HUDEP-2 (cell line): Measurements from ENCODE around the gene TBPL2.
"Not testable (repeated sequence)": the region's sequence is repeated elsewhere in the genome, so short reads cannot be mapped to it uniquely, and the experiment has no call there.

ENCODE experiments used
- DNase-seq, 76 experiments: peaks; one replicate each; lab custom pipeline; 2025; ENCODE audit not compliant: unreplicated experiment in 76 of 76; lab: John Stamatoyannopoulos, UW

The TBPL2 gene

DNA sequence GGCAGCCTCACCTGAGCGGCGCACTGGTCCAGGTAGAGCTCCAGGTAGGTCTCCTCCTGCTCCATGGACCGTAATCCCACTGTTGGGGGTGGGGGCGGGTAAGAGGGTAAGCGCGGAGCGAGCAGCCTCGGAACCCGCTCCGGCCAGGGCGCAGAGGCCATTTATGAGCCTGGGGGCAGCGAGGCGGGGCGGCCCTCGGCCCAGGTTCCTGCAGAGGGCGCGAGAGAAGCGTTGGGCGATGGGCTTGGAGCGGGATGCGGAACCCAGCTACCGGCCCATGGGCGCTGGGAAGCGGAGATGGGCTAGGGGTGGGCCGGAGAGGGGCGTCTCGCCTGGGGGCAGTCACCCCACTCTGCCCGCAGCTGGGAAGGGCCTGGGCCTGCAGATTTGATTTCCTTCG, at the start of gene TBPL2:
Gene TBPL2 (minus strand): TSS at position 232 of the 400 bp plus-strand sequence. CDS start 167 bp downstream, at position 65.
- no peak for DNase-seq

DNA sequence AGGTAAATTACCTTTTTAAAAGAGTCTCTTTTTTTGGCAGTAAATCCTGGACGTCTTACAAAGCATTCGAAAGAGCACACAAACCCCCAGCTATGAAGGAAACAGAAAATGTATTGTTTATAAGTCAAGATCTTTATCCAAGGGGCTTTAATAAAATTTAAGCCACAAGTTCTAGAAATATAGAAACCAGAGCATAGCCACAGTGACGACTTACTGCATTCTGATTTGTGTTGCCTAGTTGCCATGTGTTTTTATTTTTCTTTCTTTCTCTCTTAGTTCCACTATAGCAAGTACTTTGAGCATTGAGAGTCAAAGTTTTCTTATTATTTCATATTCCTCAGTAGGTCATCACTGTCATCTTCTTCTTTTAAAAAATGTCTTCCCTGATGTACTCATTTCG, 47.8 kb upstream of the TBPL2 start:
- DNase-seq: no peak

DNA sequence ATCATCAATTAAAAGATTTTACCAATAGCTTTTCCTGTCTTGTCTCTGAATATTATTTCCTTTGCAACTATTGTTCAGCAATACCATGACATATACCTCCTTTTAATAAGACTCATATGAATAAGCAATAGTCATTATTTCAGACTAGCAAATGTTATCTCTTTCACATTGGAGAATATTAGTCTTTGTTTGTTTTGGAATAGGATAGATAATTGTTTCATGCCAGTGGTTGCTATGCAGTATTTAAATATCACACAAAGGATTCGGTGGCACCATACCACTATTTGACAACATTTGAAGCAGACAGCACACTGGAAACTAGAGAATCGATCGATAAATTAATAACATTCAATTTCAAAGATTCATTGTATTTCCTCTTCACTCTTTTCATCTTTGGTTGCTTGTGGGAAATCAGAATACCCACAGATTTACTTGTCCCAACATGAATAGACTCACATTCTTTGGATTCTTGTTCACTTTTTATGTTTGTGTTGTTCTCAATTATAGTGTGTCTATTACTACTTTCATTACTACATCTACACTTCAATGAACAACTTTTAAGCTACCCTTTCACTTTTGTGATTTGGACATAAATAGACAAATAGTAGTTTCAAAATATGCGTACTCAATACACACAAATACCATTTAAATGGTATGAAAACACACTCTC, 42.7 kb upstream of the TBPL2 start:
- DNase-seq: no peak

DNA sequence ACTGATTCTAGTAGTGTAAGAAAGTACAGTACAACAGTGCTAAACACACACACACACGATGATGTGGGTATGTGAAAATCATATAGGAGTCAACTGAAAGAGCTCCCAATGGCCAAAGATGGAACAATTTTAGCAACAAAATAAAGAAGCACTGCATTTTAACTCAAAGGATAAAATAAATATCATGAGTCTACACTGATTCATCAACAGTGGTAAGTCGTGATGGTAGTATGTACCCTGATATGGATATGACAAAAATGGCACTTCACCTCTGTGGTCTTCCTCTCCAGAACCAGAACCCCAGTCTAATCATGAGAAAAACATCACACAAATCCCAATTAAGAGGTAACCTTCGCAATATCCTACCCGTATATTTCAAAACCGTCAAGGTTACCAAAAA, 41.4 kb upstream of the TBPL2 start:
- no peak for DNase-seq

DNA sequence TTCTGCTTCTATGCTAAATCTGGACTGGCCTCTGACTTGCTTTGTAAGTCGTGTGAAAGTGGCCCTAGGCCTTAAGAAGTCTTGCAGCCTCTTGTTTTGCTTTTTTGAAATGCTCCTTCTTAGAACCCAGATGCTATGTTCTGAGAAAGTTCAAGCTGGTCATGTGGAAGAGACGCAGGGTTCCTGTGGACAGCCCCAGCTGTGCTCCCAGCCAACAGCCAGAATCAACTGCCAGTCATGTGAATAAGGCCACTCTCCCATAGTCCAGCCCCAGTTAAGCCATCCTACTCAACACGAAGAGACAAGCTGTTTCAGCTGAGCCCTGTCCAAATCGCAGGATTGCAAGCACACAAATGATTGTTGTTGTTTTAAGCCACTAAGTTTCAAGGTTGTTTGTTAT, 37.3 kb upstream of the TBPL2 start:
- no peak for DNase-seq

DNA sequence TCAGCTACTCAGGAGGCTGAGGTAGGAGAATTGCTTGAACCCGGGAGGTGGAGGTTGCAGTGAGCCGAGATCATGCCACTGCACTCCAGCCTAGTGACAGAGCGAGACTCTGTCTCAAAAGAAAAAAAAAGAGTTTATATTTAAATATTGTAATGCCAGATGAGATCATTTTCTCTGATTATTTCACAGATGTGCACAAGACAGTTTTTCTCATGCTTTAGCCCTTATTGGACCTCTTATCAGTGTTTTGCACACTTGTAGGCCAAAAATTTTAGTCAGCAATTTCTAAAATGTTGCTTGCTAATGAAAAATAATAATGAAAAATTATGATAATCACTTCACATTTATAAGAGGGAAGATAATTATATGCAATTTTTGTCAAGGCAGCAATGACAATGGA, 36.0 kb upstream of the TBPL2 start:
- DNase-seq: not testable (repeated sequence)

DNA sequence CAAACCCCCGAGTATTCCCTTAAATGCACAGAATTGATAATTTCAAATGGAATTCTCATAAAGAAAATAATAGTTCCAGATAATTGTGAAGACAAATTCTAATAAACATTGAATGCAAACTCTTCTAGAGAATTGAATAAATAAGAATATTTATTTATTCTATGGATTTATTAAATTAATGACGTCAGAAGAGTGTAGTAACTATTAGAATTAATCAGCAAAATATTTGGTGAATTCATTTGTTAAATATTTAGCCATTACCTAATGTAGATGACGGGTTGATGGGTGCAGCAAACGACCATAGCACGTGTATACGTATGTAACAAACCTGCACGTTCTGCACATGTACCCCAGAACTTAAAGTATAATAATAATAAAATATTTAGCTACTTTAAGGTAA, 33.4 kb upstream of the TBPL2 start:
- no peak for DNase-seq

DNA sequence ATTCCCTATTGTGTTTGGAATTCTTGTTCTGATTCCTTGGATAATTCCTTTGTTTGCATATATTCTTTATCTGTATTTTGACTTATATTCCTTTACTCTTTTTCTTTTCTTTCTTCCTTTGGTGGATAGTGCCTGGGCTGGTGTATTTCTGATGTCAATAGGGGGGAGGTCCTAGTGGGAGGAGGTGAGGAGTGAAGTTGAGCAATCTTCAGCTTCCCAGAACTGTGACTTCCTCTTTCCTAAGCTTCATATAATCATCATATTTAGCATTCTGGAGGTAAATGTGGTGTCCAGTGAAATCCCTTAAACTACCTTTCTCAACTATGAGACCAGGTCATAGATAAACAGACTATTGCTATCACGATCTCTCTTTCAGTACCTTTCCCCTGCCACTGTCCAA, 29.6 kb upstream of the TBPL2 start:
- DNase-seq: no peak

DNA sequence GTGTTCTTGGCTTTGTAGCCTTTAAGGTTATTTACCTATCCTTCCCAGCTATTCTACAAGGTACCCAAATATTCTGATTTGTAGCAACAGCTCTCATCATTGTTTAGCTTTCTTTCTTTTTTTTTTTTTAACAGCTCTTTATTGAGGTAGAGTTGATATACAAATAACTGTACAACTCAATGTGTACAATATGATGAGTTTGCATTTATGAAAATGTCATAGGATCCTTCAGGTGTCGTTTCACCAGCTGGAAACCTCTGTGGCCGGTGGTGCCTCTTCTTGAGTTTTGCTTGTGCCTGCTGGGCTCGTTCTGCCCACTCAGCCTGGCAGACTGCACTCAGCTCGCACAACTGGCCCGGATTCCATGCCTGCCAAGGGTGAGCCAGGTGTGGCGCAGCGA, 26.9 kb upstream of the TBPL2 start:
- no peak for DNase-seq

DNA sequence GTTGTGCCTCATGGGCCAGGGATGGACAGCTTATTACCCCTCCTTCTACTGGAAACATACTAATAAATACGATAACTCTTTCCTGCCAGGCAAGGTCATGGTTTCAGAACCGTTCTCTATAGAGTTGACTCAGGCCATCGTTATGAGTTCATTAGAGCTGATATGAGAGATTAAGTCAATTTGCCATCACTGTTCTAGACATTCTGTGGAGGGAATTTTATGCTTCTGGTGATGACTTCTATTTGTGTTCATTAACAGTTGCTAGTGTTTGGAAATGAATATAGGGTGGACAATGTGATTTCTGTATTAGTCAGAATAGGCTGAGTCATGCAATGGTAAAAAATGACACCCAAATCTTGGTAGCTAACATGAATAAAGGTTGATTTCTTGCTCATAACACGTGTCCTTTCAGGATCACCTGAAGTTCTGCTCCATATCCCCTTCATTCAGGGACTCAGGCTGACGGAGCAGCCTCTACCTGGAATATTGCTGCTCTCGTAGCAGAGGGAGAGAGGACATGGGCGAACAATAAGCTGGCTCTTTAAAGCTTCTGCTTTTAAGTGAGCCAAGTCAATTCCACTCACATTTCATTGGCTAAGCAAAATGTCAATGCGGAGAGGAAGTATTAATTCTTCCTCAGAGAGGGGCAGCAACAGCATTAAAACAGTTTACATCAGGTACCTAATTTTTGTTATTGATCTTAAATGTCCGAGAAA, 18.5 kb upstream of the TBPL2 start:
- DNase-seq: no peak

DNA sequence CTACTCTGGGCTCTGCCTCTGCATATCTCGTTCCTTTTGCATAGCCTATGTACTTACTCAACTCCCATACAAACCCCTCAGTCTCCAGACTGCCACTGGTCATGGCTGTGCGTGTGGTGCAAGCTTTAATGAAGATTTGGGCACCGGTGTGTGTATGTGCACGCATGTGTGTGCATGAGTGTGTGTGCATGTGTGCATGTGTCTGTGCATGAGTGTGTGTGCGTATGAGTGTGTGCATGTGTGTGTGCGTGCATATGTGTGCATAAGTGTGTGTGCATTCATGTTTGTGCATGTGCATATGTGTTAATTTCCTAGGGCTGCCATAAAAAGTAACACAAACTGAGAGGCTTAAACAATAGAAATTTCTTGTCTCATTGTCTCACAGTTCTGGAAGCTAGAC, 17.1 kb upstream of the TBPL2 start:
- DNase-seq: no peak

DNA sequence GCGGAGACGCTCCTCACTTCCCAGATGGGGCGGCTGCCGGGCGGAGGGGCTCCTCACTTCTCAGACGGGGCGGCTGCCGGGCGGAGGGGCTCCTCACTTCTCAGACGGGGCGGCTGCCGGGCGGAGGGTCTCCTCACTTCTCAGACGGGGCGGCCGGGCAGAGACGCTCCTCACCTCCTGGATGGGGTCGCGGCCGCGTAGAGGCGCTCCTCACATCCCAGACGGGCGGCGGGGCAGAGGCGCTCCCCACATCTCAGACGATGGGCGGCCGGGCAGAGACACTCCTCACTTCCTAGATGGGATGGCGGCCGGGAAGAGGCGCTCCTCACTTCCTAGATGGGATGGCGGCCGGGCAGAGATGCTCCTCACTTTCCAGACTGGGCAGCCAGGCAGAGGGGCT, 16.0 kb upstream of the TBPL2 start:
- not testable (repeated sequence) for DNase-seq

DNA sequence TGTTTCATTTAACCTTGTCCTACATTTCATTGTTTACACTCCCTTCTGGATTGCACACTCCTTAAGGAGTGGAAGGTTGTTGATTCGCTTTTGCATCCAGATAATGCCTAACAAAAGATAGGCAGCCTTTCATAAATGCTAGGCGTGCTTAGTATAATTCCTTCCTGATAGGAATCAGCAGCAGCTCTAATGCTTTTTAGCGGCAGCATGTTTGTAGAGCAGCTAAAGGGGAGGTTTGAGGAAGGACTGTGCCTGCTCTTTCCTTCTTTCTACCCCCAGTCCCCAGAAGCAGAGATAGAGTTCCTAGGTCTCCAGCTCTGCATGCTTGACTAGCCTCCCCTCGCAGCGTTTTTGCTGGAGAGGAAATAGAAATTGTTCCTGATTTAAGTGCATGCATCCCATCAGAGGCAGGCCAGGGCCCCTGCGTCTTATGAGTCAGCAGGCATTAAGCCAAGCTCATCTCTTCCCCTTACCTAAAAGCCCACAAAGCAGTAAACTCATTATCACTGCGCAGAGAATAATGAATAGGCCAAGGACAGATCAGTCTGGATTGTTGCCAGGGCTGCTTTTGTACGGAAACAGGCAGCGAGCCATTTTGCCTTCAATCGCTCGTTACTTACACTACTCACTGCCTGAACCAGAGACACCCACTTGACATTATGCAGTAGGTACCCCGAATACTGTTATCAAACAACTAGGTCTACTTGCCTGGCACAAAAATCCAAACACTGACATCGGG, 14.0 kb upstream of the TBPL2 start:
- peak in 51 of 76 experiments; percentile 6 to 86 (median 48) for DNase-seq

DNA sequence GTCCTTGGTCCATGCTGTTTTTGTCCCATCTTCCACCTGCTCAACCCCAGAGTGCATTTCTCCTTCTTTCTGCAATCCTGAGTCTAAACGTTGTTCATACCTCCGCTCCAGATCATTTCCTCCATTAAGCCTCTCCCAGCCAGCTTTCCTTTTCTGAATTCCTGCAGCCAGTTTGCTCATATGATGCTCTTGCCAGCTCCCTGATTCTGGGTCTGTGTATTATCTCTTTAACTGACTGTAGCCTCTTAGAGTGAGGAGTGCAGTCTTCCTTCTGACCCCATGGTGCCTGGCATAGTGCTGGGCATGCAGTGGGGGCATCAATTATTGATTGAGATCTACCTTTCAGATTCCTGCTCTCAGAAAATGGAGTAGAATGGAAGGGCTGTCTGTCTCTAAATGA, 11.5 kb upstream of the TBPL2 start:
- no peak for DNase-seq

DNA sequence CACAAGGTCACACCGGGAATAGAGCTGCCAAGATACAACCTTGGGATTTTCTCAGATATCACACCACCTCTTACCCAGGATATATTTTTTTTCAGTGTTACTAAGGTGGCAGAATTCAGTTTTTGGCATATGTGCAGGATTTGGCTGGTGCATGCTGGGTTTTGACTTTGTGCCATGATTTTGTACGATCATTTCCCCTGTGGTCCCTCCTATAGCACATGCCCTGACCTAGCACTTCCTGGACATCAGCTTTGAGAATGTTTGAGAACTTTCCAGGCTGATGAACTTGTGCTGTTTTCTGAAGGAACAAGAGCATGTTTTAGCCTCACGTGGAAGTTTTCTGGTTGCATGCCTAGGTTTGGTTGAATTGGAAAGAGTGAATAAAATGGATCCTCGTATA, 11.0 kb upstream of the TBPL2 start:
- DNase-seq: no peak

DNA sequence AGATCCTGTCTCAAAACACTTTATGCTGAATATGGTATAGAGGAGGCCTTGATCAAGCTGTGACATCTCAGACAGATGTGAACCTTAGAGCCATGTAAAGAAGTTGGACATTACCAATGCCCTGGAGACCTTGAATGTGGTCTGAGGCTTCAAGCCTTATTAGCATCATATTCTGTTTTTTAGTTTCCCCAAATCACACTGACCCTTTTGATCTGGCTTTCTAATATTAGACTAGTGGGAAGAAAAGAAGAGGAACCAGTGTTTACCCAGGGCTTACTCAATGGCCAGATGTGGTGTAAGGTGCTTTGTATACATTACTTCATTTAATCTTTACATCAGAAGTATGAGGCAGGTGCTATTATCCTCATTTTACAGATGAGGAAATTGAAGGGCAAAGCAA, 10.6 kb upstream of the TBPL2 start:
- DNase-seq: no peak

DNA sequence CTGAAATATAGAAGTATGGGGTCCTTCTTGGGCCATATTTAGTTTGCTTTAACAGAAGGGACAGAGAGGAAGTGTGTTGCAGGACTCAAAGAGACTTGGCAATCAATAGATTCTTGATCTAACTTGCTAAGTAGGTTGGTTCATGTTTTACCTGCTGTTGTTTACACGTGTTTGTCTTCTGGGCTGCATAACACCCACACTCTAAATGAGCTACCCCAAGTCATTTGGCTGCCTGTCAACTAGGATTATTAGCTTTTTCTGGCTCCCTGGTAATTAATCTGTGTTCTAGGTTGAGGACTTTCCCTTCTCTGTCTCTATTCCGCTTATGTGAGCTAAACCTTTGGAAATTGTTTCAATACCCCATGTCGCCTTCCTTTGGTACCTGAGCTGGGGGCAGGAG, 10.1 kb upstream of the TBPL2 start:
- no peak for DNase-seq

DNA sequence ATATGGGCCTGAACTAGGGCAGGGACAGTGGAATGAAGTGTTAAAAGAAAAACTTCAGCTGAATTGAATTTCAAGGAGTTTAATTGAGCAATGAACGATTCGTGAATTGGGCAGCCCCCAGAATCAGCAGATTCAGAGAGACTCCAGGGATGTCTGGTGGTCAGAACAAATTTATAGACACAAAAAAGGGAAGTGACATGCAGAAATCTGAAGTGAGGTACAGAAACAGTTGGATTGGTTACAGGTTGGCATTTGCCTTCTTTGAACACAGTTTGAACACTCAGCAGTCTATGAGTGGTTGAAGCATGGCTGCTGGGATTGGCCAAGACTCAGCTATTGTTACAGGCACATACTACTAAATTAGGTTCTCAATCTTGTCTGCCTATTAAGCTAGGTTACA, 9.7 kb upstream of the TBPL2 start:
- no peak for DNase-seq

DNA sequence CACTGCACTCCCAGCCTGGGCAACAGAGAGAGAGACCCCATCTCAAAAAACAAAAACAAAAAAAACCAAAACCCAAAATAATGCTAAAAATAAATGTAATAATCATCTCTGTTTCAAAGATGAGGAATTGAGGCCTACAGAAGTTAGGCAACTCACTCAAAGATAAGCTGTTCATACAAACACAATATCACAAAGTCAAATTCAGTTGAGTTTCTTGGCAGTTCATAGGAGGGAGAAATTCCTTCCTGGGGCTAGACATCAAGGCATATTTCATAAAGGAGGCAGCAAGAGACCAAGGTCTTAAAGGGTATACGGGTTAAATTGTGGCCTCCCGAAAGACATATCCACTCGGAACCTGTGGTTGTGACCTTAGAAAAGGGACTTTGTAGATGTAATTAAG, 8.7 kb upstream of the TBPL2 start:
- DNase-seq: no peak

DNA sequence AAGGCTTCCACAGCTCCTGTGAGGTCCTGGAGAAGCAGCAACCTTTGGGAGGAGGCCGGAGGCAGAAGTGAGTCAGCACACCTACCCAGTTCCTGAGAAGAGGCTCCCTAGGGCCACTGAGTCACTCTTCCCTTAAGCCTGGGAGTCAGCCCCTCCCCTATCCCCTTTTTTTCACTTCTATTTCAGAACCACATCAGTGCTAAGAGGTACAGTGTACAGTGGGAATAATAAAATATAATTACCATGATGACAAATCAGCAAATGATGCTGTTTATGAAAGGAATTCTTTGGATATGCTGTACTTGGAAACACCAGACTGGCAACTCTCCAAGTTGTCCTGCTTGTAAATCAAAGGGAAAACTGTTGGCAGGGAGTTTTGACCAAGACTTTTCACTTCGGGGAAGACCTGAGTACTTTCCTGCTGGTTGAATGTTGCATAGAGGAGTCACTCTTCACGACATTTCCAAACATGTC, 7.8 kb upstream of the TBPL2 start:
- no peak for DNase-seq

DNA sequence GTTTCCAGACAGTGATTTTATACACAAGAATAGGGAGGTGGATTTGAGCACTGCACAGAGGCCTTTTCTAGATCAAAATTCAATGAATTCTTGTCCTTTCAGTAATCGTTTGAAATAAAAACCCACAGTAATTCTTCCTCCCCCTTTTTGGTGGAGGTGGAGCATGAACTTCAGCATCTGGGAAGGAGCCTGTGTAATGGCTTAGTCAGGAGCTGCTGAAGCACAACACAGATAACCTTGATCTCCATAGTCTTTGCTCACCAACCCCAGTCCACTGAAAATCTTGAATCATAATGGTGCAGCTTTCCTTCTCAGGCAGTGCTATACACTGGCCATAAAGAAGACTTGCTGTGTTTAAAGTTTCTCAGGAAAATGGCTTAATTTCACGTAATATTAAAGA, 6.4 kb upstream of the TBPL2 start:
- DNase-seq: no peak
